DOHH2 (cell line): ENCODE data around the gene PHF23.

Experiments
- CTCF ChIP-seq: fragments of 200-600 bp; sonication (generic); IDR thresholded peaks from one replicate; pipeline ENCODE4 v1.5.1; 2014; ENCODE audit warnings: antibody characterized with exemption, mild to moderate bottlenecking, low read depth, low read length; ENCODE audit not compliant: poor library complexity, severe bottlenecking
- EZH2phosphoT487 ChIP-seq: fragments of 200-600 bp; sonication (generic); IDR thresholded peaks from 2 replicates; pipeline ENCODE4 v1.6.1; 2017; ENCODE audit warnings: borderline replicate concordance, mild to moderate bottlenecking, antibody characterized with exemption, low read length, moderate library complexity, mixed read lengths

GRCh38 chr17:7254511-7254910 lies 15.3 kb upstream of the PHF23 start:
- TF ChIP-seq CTCF = no peak
- no peak for TF ChIP-seq EZH2phosphoT487
